Neural progenitor cell (in vitro differentiated cells): Measurements from ENCODE around the gene ZC3H15. TPM values are rescaled to one million over a fixed set of nuclear protein-coding genes. Genes with fewer than 3 reads are reported as not detected.

Source experiments
- DNase-seq: peaks from one replicate; pipeline ENCODE4 v3.0.0-alpha.2; 2016; ENCODE audit warnings: low spot score
- H2AFZ ChIP-seq: fragments of 200-600 bp; sonication (generic); replicated peaks from 2 replicates; pipeline ENCODE4 v1.6.1; 2016; ENCODE audit warnings: antibody characterized with exemption
- H3F3A ChIP-seq: fragments of 200-600 bp; sonication (generic); 2 replicates; pipeline ENCODE4 v1.6.1; 2016; ENCODE audit warnings: antibody characterized with exemption, low read depth
- H3K27ac ChIP-seq: fragments of 200-600 bp; sonication (generic); 2 replicates; pipeline ENCODE4 v1.5.1; 2016; ENCODE audit warnings: mild to moderate bottlenecking
- H3K27me3 ChIP-seq: fragments of 200-600 bp; sonication (generic); 2 replicates; pipeline ENCODE4 v1.6.1; 2016; ENCODE audit warnings: mild to moderate bottlenecking, moderate library complexity
- H3K36me3 ChIP-seq: fragments of 200-600 bp; sonication (generic); 2 replicates; pipeline ENCODE4 v1.5.1; 2016
- H3K4me1 ChIP-seq: fragments of 200-600 bp; sonication (generic); 2 replicates; pipeline ENCODE4 v1.6.1; 2016; ENCODE audit warnings: mixed run types
- H3K4me2 ChIP-seq: fragments of 200-600 bp; sonication (generic); 2 replicates; pipeline ENCODE4 v1.6.1; 2016
- H3K4me3 ChIP-seq: fragments of 200-600 bp; sonication (generic); 2 replicates; pipeline ENCODE4 v1.5.1; 2016
- H3K79me2 ChIP-seq: fragments of 200-600 bp; sonication (generic); 2 replicates; pipeline ENCODE4 v1.6.1; 2016; ENCODE audit warnings: low read depth
- H3K9ac ChIP-seq: fragments of 200-600 bp; sonication (generic); 2 replicates; pipeline ENCODE4 v1.6.1; 2016
- H3K9me3 ChIP-seq: fragments of 200-600 bp; sonication (generic); 2 replicates; pipeline ENCODE4 v1.5.1; 2016; ENCODE audit warnings: low read depth
- H4K20me1 ChIP-seq: fragments of 200-600 bp; sonication (generic); 2 replicates; pipeline ENCODE4 v1.6.1; 2016; ENCODE audit warnings: low read depth
- H3K27ac Mint-ChIP-seq: 3 replicates; pipeline ENCODE4 v1.8.0; 2021; ENCODE audit warnings: mixed read lengths
- H3K27me3 Mint-ChIP-seq: 2 replicates; pipeline ENCODE4 v1.8.0; 2022; ENCODE audit warnings: low read depth, mild to moderate bottlenecking, inconsistent platforms, moderate library complexity, mixed read lengths; ENCODE audit not compliant: insufficient read depth
- H3K36me3 Mint-ChIP-seq: 3 replicates; pipeline ENCODE4 v1.8.0; 2021; ENCODE audit warnings: mixed read lengths
- H3K4me1 Mint-ChIP-seq: 3 replicates; pipeline ENCODE4 v1.8.0; 2021; ENCODE audit warnings: mixed read lengths
- H3K4me3 Mint-ChIP-seq: 3 replicates; pipeline ENCODE4 v1.8.0; 2021; ENCODE audit warnings: mild to moderate bottlenecking, moderate library complexity, mixed read lengths
- H3K9me3 Mint-ChIP-seq: 3 replicates; pipeline ENCODE4 v1.8.0; 2020; ENCODE audit warnings: mixed read lengths
- EZH2 ChIP-seq: fragments of 200-600 bp; sonication (generic); IDR thresholded peaks from 2 replicates; pipeline ENCODE4 v1.6.1; 2017; ENCODE audit warnings: antibody characterized with exemption, mild to moderate bottlenecking, moderate library complexity
- EZH2phosphoT487 ChIP-seq: fragments of 200-600 bp; sonication (generic); IDR thresholded peaks from 2 replicates; pipeline ENCODE4 v1.6.1; 2017; ENCODE audit warnings: antibody characterized with exemption
- total RNA-seq: library from RNA; depleted of rRNA; stranded (reverse); fragments of >200 nt; gene quantifications from 2 replicates; pipeline ENCODE4 v1.2.3, GENCODE V29; 2015; ENCODE audit warnings: low replicate concordance
- TF ChIP-seq, protein P1 (sequence below): fragments of 200-600 bp; sonication (generic); IDR thresholded peaks from 2 replicates; pipeline ENCODE4 v1.5.1; 2017; ENCODE audit warnings: antibody characterized with exemption, mild to moderate bottlenecking

ZC3H15 gene
- total RNA-seq, 1 donor from 2014 or later: 88.6 TPM

DNA sequence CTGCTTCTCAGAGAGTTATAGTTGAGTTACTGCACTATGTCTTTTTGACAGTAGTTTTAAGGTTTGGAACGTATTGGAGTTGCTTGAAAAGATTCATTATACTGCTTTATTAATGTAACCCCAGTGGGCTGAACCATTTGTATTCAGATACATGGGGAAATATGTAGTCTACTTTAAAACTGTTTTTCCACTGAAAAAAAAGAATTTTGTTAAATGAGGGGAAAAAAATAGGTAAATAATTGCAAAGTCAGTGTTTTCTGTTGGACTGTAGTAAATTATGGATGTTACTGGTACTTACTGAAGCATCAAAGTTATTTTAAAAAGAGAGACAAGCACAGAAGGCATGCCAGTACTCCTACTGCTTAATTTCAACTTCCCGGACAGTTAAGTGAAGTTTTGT, 36.4 kb downstream of the ZC3H15 start:
- H3K4me1 ChIP-seq: no peaks in the 10 kb centered on the region
- TF ChIP-seq, protein P1, sequence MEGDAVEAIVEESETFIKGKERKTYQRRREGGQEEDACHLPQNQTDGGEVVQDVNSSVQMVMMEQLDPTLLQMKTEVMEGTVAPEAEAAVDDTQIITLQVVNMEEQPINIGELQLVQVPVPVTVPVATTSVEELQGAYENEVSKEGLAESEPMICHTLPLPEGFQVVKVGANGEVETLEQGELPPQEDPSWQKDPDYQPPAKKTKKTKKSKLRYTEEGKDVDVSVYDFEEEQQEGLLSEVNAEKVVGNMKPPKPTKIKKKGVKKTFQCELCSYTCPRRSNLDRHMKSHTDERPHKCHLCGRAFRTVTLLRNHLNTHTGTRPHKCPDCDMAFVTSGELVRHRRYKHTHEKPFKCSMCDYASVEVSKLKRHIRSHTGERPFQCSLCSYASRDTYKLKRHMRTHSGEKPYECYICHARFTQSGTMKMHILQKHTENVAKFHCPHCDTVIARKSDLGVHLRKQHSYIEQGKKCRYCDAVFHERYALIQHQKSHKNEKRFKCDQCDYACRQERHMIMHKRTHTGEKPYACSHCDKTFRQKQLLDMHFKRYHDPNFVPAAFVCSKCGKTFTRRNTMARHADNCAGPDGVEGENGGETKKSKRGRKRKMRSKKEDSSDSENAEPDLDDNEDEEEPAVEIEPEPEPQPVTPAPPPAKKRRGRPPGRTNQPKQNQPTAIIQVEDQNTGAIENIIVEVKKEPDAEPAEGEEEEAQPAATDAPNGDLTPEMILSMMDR: no peak
- TF ChIP-seq EZH2phosphoT487 (no peak), EZH2 (no peak)
- peaks cover 10% of the 10 kb centered on the region for H3K36me3 ChIP-seq
- no peaks in the 10 kb centered on the region for H3K27me3 ChIP-seq
- no peak for DNase-seq
- Mint-ChIP-seq H3K4me1 (peaks cover 5% of the 10 kb centered on the region), H3K27me3 (peaks cover 2% of the 10 kb centered on the region), H3K9me3 (peaks cover 8% of the 10 kb centered on the region), H3K27ac (no peak overlapping the region), H3K36me3 (peaks cover 31% of the 10 kb centered on the region), H3K4me3 (no peak overlapping the region)
- H3K4me3 ChIP-seq: no peak overlapping the region
- H3K79me2 ChIP-seq: no peaks in the 10 kb centered on the region
- no peak overlapping the region for H3K27ac ChIP-seq
- H3K9me3 ChIP-seq: no peaks in the 10 kb centered on the region
- no peak overlapping the region for H3K9ac ChIP-seq
- H4K20me1 ChIP-seq: no peaks in the 10 kb centered on the region
- no peak overlapping the region for H2AFZ ChIP-seq
- no peak overlapping the region for H3K4me2 ChIP-seq
- peaks cover 4% of the 10 kb centered on the region for H3F3A ChIP-seq

DNA sequence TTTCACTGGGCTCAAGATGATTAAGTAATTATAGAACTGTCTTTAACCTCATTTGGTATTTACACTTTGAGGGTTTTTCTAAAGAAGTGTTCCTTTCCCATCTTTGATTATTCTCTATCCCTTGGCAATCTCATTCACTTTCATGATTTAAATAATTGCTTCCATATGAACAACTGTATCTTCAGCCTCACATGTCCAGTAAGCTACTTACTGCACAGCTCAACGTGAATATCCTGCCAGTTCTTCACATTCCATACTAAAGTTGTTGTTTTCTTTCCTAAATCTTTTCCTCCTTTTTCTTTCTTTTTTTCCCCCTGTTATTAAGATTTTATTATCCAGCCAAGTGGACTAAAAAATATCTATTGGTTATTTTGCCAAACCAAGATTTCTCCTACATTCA, 37.7 kb downstream of the ZC3H15 start:
- no peak for TF ChIP-seq EZH2phosphoT487
- TF ChIP-seq EZH2: no peak
- Histone ChIP-seq H3K36me3 (peaks cover 10% of the 10 kb centered on the region), H3K27me3 (no peaks in the 10 kb centered on the region), H3K9ac (no peak overlapping the region), H4K20me1 (no peaks in the 10 kb centered on the region), H3K4me2 (no peak overlapping the region), H3K4me3 (no peak overlapping the region), H3K79me2 (no peaks in the 10 kb centered on the region), H2AFZ (no peak overlapping the region), H3K27ac (no peak overlapping the region), H3F3A (peaks cover 4% of the 10 kb centered on the region), H3K4me1 (no peaks in the 10 kb centered on the region), H3K9me3 (no peaks in the 10 kb centered on the region)
- DNase-seq: no peak
- H3K36me3 Mint-ChIP-seq: peaks cover 28% of the 10 kb centered on the region
- H3K27ac Mint-ChIP-seq: no peak overlapping the region
- H3K4me3 Mint-ChIP-seq: no peak overlapping the region
- peaks cover 2% of the 10 kb centered on the region for H3K27me3 Mint-ChIP-seq
- H3K4me1 Mint-ChIP-seq: peaks cover 3% of the 10 kb centered on the region
- H3K9me3 Mint-ChIP-seq: peaks cover 8% of the 10 kb centered on the region

DNA sequence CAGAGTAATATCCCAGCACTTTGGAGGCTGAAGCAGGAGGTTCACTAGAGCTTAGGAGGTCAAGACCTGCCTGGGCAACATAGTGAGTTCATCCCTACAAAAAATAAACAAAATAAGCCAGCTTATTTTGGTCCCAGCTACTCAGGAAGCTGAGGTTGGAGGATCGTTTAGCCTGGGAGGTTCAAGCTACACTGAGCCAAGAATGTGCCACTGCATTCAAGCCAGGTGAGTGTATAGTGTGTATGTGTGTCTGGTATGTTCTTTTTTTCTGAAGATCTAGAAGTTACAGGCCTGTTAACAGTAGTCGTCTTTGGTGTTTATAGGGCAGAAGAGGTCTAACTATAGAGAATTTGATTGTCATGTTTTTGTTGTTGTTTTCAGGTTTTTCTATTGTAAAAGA, 40.2 kb downstream of the ZC3H15 start:
- Mint-ChIP-seq H3K4me1 (no peaks in the 10 kb centered on the region), H3K4me3 (no peak overlapping the region), H3K9me3 (peaks cover 8% of the 10 kb centered on the region), H3K27ac (no peak overlapping the region), H3K36me3 (peaks cover 18% of the 10 kb centered on the region), H3K27me3 (peaks cover 2% of the 10 kb centered on the region)
- no peak for DNase-seq
- no peak overlapping the region for H2AFZ ChIP-seq
- H3K9me3 ChIP-seq: no peaks in the 10 kb centered on the region
- no peaks in the 10 kb centered on the region for H4K20me1 ChIP-seq
- no peaks in the 10 kb centered on the region for H3K4me1 ChIP-seq
- H3K9ac ChIP-seq: no peak overlapping the region
- TF ChIP-seq, protein P1: no peak
- TF ChIP-seq EZH2 (no peak), EZH2phosphoT487 (no peak)
- no peaks in the 10 kb centered on the region for H3K27me3 ChIP-seq
- peaks cover 4% of the 10 kb centered on the region for H3F3A ChIP-seq
- no peaks in the 10 kb centered on the region for H3K79me2 ChIP-seq
- no peak overlapping the region for H3K27ac ChIP-seq
- H3K4me2 ChIP-seq: no peak overlapping the region
- no peaks in the 10 kb centered on the region for H3K36me3 ChIP-seq
- no peak overlapping the region for H3K4me3 ChIP-seq

DNA sequence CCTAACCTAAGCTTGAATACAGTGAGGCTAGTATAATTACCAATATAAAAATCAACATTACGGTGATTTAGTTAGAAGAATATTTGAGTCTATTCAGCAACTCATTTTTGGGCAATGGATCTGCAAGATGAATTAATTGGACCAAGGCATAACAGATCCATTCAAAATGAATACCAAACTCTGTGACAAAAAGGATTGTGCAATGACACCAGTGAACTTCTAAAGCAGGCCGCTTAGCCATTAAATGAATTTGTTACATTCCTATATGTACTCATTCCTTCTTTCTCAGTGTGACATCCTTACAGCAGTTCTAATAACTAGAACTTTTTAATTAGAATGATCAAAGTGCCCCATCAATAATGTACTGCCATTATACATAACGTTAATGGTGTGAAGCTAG, 44.3 kb downstream of the ZC3H15 start:
- Histone ChIP-seq H3K9me3 (no peaks in the 10 kb centered on the region), H4K20me1 (no peaks in the 10 kb centered on the region), H3F3A (no peaks in the 10 kb centered on the region), H3K79me2 (no peaks in the 10 kb centered on the region), H3K27ac (no peak overlapping the region), H2AFZ (no peak overlapping the region), H3K4me3 (no peak overlapping the region), H3K27me3 (no peaks in the 10 kb centered on the region), H3K36me3 (no peaks in the 10 kb centered on the region), H3K9ac (no peak overlapping the region), H3K4me1 (peaks cover 16% of the 10 kb centered on the region), H3K4me2 (no peak overlapping the region)
- peaks cover 8% of the 10 kb centered on the region for H3K9me3 Mint-ChIP-seq
- no peak overlapping the region for H3K27ac Mint-ChIP-seq
- H3K4me3 Mint-ChIP-seq: no peak overlapping the region
- peaks cover 4% of the 10 kb centered on the region for H3K36me3 Mint-ChIP-seq
- TF ChIP-seq EZH2 (no peak), EZH2phosphoT487 (no peak)
- TF ChIP-seq, protein P1: no peak
- H3K27me3 Mint-ChIP-seq: peaks cover 2% of the 10 kb centered on the region
- DNase-seq: no peak
- peaks cover 12% of the 10 kb centered on the region for H3K4me1 Mint-ChIP-seq
